ENCODE measurements around the gene DLG2. TPM values are rescaled to one million over a fixed set of nuclear protein-coding genes. Genes with fewer than 3 reads are reported as not detected.
"Not testable (repeated sequence)": the region's sequence is repeated elsewhere in the genome, so short reads cannot be mapped to it uniquely, and the experiment has no call there.

Gene DLG2
- total RNA-seq, 1 donor from 2014 or later, result 2.8 TPM

DNA sequence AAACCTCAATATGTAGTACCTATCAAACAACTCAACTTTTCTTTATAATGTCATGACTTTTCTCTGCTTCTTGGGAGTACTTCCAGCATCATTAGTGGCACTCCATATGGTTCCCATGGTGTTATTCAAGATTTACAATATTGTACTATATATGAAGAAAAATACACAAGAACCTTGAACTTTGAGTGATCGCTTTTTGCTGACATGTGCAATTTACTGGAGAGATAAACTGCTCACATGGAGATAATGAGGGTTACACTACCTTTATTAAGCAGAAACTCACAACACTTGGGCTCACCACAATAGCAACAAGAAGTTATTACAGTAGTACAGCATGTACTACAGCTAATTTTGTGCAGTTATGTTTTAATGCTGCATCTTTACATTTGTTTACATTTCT is 388.2 kb downstream of the DLG2 start:
- no peak for DNase-seq (ENCODE audit: low spot score)

DNA sequence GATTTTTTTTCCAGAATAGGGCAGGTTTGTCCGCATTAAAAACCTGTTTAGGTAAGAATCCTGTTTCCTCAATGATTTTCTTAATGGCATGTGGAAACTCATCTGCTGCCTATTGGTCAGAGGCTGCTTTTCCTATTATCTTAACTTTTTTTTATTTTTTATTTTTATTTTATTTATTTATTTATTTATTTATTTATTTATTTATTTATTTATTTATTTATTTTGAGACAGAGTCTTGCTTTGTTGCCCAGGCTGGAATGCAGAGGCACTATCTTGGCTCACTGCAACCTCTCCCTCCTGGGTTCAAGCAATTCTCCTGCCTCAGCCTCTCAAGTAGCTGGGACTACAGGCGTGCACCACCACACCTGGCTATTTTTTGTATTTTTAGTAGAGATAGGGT is 389.1 kb downstream of the DLG2 start:
- DNase-seq (ENCODE audit: low spot score), result not testable (repeated sequence)

DNA sequence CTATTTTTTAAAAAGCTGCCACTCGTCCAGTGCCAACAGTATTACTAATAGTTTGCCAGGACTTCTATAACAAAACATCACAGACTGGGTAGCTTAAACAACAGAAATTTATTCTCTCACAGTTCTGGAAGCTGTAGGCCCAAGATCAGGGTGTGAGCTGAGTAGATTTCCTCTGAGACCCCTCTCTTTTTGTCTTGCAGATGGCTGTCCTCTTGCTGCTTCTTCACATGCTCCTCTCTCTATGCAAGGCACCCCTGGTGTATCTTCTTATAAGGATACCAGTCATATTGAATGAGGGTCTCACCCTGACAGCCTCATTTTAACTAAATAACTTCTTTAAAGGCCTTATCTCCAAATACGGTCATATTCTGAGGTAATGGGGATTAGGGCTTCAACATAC is 390.9 kb downstream of the DLG2 start:
- DNase-seq (ENCODE audit: low spot score), result no peak

DNA sequence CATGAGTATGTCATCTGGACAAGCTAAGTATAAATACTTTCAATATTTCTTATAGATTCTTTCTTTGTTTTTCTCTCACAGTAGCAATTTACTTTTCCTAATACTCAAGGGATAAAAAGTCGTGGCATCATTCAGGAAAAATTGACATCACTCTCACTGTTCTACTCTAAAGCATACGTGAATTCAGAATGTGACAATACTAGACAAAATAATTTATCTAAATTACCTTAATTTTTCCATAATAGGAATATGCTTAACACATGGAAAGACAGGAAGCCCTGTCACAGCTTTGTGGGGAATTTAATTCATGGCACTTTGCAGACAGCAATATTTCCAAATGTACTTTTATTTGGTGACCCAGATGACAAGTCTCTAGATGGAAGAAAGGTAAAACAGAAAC is 394.6 kb downstream of the DLG2 start:
- DNase-seq (ENCODE audit: low spot score), result no peak

DNA sequence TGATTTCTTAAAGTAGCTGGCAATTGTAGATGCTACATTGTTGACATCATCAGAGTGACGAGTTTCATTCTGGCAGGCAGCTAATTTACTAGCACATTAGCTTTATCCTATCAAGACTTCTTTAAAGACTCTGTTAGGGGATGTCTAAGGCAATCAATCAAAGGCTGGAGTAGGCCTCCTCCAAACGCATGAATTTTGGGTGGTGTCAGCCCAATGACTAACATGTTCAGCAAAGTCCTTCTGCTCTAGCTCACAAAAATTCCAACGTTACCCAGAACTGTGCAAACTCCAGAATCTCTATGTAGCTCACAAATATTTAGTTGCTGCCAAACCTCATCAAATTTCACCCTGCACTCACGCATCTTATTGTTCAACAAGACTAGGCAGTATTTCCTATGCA is 395.6 kb downstream of the DLG2 start:
- no peak for DNase-seq (ENCODE audit: low spot score)

DNA sequence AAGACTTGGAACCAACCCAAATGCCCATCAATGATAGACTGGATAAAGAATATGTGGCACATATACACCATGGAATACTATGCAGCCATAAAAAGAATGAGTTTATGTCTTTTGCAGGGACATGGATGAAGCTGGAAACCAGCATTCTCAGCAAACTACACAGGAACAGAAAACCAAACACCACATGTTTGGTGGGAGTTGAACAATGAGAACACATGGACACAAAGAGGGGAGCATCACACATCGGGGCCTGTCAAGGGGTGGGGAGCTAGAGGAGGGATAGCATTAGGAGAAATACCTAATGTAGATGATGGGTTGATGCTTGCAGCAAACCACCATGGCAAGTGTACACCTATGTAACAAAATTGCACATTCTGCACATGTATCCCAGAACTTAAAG is 397.4 kb downstream of the DLG2 start:
- not testable (repeated sequence) for DNase-seq (ENCODE audit: low spot score)

DNA sequence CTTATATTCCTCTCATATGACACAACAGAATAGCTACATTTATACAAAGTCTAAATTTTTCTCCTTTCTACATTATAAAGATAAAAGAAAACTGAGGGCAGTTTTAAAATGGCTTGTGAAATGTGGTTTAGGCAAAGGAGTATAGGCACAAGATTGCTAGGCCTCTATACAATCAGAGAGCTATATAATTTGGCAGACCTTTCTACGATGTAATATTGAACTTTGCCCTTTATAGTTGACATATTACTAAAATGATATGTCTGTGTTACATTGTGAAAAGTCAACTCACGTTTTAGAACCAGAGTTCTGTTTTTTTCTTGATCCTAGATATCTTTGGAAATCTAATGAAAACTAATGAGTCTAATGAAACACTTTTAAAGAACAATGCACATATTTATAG is 430.2 kb downstream of the DLG2 start:
- DNase-seq (ENCODE audit: low spot score), result no peak

DNA sequence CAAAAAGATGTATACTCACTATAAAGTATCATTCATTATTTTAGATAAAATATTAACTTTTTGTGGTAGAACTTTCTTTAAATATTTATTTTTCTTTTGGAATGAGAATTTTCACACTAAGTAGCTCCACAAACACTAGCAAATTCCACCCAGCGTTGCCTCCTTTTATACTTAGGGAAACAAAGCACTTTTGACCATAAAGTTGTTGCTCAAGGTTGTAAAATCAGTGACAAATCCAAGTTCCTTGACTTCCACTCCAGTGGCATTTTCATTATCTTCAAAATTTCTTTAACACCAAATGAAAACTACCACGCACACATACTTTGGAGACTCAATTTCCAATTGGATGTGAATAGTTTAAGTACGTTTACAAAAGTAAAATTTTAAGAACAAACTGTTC is 431.2 kb downstream of the DLG2 start:
- no peak for DNase-seq (ENCODE audit: low spot score)

DNA sequence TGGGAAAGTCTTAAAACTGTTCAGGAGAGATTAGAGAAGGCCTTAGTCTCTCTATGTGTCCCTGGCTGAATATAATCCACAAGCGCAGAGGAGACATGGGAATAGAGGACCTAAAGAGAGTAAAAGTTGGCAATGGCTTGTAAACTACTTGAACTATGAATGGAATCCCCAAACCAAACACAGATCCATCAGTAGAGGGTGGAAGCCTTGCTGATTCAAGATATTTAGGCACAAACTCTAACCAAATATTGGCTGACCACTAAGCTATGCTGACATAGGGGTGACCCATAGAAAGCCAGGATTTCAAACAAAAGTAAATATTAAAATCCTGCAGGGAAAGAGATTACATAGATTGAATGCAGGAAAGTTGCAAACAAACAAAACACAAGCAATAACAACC is 439.2 kb downstream of the DLG2 start:
- no peak for DNase-seq (ENCODE audit: low spot score)

DNA sequence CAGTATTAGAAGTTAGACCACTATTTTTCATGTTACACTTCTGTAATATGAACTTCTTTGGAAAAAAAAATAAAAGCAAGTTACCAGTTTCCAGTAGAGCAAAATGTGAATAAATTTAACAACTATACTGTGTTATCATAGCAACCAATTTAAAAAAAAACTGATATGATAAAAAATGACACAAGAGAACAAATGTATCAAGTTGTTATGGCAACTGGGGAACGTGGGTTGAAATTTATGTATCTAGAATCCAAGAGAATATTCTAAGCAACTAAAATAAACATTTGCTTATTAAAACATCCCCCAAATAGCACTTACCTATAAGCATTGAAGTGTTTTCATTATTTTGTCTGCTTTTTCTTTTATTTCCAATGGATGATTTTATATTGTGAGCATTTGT is 442.4 kb downstream of the DLG2 start:
- DNase-seq (ENCODE audit: low spot score), result no peak

DNA sequence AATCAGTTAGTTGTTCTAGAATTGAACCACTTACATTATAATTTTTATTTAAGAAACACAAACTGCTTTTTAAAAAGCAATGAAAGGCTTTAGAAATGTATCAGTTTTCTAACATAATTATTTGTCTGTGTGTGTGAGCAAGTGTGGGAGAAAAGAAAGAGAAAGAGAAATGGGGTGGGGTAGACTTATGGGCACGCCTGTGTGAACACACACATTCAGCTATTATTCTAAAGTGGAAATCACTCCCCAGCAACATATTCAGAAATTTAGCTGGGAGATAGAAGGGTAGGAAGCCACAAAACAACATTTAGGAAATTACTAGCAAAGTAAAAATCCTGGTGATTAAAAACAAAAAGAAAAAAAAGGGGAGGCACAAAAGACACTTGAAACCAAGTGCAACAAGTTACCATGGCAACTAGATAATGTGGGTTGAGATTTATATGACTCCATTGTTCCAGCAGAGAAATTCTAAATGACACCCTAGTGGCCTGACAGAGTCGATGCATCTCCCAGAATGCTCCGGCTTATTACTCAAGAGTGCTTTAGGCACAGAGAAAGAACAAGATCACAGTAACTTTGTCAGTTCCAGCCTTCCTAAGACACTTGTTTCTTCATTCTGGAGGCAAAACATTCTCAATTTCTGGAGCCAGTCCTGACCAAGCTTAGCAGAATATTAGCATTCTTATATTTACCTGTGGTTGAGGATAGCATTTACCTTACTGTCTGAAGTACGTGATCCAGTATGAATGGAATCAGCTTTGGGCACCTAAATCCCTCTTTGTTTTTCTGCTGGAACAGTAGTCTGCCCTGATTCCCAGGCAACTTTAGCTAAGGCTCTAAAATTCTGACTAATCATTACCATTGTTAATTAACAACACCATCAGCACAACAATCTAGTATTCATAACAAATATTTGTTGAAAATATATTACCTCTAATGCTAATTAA is 444.4 kb downstream of the DLG2 start:
- no peak for DNase-seq (ENCODE audit: low spot score)

DNA sequence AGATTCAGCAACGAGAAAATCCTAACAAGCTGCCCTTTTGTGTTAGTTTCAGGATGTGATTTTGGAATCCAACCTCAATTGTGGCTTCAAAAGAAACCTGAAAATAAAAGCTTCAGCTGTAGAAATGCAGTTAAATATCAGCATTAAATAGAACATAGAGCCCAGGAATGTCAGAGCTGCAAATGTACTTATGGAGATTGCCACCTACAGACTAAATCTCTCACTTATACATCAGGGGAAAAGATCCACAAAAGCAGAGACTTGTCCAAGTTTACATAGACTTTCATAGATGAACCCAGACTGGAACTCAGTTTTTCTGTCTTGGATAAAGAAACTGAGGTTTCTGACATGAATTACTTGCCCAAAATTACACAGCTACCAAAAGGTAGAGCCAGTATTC is 446.6 kb downstream of the DLG2 start:
- DNase-seq (ENCODE audit: low spot score), result no peak

DNA sequence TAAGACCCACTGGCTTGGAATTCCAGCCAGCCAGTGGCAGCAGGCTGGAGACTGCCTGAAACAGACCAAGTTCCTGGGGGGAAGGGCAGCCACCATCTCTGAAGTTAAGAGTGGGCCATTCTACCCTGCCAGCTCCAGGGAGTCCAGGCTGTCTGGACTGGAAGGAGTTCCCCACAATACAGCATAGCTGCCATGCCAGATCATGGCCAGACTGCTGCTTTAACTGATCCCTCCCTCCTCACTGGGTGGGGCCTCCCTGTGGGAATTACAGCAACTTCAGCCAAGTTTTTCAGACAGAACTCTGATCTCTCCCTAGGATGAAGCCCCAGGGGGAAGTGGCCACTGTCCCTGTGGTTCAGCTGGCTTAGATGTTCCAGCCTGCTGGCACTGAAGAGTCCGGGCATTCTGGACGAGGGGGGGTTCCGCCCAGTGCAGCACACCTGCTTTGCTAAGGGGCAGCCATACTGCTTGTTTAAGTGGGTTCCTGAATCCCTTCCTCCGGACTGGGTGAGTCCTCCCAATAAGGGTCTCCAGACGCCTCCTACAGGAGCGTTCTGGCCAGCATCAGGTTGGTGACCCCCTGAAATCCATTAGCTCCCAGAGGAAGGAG is 455.4 kb downstream of the DLG2 start:
- DNase-seq (ENCODE audit: low spot score), result no peak

DNA sequence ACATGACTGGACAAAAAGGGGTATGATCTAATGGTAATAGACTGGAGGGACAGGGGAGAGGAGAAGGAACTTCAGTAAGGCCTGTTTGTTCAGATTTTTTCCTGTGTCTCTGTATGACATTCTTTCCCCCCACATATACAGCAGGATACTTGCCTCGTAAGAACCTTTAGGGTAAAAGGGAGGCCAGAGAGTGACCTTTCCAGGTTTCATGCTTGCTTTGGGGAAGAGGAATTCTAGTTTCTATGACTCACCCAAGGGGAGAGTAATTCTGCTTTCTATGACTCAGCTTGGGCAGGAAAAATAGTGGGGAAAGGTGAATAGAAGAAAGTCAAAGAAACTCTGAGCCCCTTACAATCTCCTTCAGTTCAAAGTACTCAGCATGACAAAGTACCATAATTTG is 457.0 kb downstream of the DLG2 start:
- DNase-seq (ENCODE audit: low spot score), result no peak

DNA sequence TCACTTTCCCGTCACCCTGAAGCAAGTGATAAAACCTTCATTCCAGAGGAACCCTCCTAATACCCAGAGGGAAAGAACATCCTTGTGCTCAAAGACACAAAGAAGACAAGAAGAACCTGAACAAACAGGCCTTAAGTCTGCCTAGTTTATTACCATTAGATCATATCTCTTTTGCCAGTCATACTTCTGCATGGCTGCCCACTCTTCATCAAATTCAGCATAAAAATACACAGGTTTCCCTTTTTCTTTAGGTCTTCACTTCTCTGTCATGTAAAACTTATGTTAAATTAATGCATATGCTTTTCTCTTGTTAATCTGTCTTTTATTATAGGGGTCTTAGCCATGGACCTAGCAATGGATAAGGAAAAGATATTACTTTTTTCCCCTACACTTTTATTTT is 459.7 kb downstream of the DLG2 start:
- DNase-seq (ENCODE audit: low spot score), result no peak

DNA sequence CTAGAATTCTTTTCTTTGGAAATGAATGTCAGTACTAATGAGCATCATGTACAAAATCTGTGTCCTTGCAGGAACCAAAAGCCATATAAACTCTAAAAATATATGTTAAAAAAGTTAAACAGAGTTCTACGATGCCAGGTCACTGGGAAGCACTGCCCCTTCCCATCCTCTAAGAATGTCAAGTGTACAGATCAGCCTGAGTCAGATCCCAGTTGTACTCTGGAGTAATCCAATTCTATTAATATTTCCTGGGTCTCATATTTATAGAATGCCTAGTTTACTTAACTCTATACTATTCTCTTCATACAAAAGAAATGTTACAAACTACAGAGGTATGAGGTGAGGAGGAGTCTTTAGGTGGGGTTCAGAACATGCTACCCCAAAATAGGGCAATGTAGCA is 460.1 kb downstream of the DLG2 start:
- no peak for DNase-seq (ENCODE audit: low spot score)

DNA sequence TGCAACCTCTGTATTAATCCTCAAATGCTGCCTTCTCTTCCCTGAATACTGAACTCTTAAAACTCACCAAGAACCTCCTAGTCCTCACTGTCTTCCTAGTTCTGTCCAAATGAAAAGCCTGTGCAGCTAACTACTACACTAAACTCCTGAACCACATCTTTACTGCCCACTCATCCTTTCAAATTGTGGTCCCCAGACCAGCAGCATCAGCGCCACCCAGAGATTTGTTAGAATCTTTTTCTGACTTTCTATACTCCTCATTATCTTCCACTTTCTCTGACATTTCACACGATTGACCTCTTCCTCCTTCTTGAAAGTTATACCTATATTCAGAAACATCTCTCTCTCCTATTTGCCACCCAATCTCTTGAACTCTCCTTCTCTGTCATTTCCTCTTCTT is 461.3 kb downstream of the DLG2 start:
- no peak for DNase-seq (ENCODE audit: low spot score)

DNA sequence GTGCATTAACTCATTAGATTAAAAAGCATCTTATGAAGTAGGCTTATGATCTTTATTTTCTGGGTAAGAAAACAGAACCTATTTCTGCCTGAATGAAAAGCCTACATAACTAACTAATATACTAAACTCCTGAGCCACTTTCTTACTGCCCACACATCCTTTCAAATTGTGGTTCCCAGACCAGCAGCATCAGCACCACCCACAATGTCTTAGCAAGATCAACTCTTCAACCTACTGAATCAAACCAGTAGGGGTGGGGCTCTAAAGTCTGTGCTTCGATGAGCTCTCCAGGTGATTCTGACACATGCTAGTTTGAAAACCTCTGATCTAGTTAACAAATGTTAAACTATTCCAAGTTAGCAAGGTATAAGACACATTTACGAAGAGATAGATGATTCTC is 462.4 kb downstream of the DLG2 start:
- DNase-seq (ENCODE audit: low spot score), result no peak

DNA sequence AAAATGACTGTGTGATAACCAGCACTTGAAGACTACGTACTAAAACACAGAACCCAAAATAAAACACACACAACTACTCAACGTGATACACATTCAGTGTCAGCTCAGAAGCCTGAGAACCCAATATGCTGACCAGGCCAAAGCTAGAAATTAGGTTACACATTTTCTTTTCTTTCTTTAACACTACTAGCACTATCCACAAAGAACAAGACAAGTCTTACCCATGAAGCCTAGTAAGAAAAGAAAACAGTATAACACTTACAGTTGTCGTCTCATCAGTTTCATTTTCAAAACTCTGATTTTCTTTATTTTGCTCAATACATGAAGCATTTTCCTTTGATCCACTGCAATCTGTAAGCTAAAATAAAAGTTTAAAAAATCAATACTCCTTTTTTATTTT is 472.9 kb downstream of the DLG2 start:
- DNase-seq (ENCODE audit: low spot score), result no peak

DNA sequence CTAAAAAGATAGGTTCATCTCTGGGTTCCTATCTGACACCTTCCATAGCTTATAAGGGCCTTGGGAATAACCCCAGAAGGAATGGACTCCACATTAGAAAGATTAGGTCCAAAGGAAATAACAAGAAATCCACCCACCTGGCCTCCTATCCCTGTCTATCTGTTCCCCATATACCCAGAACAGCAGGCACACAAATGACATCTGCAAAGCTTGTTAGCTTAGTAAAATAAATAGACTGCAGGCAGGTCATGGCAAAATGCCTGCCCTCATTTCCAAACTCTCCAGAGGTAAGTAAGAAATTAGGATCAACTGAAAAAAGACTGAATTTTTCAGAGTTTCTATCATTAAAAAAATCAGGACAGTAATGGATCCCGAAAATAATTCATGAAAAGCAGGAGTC is 489.5 kb downstream of the DLG2 start:
- DNase-seq (ENCODE audit: low spot score), result no peak

DNA sequence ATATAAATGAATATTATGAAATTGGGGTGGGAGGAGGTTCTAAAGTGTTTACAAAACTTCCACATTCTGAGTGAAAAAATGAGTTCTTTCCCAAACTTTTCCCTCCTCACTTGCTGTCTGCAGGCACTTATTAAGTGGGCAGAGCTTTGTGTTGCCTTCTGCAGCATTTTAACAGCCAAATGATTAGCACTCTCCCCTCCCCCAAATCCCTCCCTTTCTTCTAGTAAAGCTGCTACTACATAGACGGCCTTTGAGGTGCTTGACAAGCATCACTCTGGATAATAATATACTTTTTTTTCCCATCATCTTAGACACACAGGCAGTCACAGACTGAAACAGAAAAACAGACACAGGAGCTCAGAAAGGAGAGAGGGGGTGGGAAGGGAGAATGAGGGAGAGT is 493.5 kb downstream of the DLG2 start:
- DNase-seq (ENCODE audit: low spot score), result no peak

DNA sequence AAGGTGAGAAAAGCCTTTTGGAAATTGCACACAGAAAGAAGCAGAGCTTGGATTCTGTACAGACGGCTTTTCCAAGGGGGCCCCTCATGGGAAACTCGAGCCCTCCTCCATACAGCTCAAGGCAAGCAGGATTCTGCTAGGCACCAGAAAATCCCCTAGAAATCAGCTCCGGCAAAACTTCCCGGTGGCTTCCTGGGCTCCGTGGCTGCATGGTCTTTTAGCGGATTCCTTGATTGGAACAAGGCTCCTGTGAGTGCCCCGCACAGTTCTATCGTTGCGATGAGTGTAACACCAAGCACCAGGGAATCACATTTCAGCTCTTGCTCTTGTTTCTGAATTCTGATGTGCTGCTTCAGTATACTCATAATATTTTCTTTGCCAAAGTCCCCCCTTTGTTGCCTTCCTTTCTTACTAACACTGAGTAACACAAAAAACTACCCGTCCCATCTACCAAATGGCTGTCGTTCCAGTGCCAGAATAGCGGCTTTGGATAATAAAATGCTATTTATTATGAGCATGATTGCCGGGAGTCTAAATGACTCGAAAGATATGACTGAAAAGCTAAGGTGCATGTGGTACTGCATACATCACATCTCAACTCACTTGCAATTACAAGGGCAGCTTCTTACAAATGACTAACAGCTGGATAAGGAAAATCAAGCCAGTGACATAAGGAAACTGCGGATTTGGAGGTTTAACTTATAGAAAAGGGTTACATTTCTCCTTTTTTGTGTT is 494.1 kb downstream of the DLG2 start:
- no peak for DNase-seq (ENCODE audit: low spot score)

Measured in mesenteric fat pad (tissue), 1 donor.